GM18868 (cell line): ENCODE results near the gene HOXC10.

ENCODE experiments used
- ATAC-seq: cut with Tn5 transposase; IDR thresholded peaks from one replicate; pipeline ENCODE4 v1.9.1; 2021; ENCODE audit warnings: mild to moderate bottlenecking, moderate library complexity; ENCODE audit not compliant: unreplicated experiment

Gene HOXC10

DNA sequence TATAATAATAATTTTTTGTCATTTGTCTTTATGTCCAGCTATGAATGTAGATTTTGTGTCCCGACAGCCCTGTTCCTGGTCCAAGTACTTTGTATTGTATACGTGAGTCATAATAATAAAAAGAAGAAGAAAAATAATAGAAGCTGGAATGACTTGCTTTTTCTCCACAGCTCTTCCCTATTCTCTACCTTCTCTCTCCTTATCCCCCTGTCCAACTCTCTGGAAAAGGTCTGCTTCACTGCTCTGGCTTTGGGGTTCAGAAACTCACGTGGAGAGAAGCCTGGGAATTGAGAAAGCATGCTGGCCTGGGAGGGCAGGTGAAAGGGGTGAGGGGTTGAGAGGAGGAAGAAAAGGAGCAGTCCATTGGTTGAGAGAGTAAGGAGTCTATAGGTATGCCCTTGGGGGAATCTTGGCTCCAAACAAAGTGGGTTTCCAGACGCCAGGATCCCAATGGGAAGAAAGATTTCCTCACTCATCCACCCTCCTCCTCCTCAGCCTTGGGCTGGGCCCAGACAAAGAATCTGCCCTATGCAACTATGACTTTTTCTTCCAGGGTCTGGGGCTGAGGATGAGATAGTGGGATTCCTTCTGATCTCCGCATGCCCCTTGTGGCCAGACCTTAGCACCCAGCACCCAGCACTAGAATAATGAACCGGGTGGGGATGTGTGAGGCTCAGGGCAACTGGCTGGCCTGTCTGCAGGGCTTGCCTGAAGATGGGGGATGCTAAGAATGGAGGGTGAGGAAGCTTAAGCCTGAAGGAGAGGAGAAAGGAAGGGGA lies 27.9 kb downstream of the HOXC10 start:
- no peak for ATAC-seq

DNA sequence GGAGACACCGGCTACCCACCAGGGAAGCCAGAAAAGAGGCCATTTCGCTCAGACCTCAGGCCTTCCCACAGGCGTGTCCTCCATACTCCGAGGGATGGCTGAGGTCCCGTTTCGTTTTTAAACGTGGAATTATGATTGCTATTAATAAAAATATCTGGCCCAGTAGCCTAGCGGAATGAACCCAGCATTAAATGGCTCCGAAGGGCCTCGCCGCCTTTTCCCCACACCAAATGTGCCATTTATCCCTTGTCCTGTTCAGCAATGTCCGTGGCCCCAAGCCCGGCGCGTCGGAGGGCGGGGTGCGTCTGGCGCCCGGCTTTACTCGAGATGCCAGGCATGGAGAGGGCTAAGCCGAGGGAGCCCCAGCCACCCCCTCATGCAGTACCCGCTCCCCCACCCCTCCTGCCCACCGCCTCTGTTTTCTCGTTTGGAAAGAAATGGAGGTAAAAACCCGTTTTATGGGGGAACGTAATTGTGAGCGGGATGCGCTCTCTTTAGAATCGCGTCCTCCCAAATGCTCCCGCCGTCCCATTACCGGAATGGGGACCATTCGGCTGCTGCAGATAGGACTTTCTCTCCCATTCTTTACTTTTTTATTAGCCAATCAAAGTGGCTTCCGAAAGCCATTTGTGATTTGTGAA lies 29.6 kb downstream of the HOXC10 start:
- no peak for ATAC-seq

DNA sequence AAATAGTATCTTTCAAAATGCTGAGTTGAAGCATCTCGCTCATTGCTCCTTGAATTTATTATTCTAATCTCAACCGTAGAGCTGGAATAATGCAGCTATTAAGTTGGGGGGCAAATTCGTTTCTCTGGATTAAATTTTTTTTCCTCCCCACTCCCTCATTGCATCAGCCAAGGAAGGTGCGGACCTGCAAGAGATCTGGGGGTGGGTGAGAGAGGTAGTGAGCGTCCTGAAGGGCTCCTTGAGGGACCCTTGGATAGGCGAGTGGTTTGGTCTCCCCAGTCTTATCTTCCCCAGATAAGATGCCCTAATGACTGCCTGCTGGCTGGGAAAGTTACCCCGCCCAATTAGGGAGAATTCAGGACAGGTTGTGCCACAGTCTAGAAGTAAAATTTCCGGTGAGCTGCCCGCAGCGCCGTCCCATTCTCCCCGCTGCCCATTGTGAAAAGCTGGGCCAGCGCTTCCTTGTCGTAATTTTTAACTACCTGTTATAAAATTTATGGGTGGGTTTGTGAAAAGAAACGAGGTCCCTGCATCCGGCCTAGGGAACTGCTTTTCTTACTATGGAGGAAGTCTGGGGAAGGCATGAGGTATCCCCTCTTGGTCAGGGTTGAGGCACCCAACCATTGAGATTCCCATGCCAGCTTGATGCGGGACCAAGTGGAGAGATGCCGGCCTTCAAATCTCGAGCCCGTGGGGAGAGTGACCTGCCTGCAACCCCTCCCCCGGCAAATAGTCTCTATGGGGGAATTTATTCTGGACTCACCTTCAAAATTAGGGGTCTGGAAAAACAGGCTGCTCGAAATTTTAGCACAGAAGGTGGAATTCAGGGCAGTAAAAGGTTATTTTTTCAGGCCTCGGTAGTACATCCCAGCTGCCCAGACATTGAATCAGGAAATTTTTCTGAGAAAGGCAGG lies 30.3 kb downstream of the HOXC10 start:
- no peak for ATAC-seq

DNA sequence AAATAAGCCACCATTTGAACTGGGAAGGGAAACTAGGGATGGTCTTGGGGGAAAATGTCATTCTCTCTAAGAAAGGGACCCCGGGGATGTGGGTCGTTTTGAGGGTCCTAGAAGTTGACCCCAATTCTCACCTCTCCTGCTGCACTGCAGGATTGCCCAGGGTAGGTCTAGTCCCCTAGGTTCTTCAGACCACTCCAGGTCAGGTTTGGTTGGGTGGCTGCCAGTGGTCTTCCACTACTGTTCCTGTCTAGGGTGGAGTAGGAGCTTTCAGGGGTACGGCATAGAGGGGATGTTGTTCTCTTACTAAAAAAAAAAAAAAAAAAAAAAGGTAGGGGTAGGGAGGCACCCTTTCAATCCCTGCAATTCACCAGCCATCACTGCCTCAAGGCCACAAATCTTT lies 31.1 kb downstream of the HOXC10 start:
- no peak for ATAC-seq

DNA sequence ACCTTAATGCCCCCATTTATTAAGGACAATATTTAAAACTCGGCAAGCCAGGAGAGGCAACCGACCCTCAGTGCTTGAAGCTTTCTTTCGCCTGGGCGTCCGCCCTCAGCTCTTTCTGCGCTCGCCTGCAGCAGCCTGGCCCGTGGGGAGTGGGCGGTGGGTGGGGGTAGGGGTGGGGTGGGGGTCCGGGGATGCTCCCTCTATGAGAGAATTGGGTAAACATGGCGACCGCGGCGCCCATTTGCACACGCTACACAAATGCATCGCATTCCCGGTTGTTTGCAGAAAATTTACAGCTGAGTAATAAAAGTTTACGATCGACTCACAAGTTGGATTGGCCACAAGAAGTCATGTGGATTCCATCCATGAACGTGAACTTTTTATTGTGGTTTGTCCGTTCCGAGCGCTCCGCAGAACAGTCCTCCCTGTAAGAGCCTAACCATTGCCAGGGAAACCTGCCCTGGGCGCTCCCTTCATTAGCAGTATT lies 31.6 kb downstream of the HOXC10 start:
- ATAC-seq = no peak

DNA sequence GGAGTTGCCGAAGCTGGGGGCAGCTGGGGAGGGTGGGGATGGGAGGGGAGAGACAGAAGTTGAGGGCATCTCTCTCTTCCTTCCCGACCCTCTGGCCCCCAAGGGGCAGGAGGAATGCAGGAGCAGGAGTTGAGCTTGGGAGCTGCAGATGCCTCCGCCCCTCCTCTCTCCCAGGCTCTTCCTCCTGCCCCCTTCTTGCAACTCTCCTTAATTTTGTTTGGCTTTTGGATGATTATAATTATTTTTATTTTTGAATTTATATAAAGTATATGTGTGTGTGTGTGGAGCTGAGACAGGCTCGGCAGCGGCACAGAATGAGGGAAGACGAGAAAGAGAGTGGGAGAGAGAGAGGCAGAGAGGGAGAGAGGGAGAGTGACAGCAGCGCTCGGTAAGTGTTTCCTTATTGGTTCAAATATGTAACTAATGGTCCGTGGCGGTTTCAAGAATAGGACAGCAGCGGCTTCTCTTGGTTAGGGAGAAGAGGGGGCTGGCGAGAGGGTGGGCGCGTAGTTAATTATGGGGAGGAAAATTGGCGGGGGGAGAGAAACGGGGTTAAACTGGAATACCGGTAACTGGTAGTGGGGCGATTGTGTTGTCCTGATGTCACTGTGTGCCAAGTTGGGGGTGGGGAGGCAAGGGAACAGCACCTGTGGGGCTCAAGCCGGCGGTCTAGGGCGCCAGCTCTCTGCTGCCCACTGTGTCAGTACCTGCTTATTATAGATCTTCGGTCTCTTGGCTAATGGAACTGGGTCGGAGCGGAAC lies 32.3 kb downstream of the HOXC10 start:
- peak; percentile 26 for ATAC-seq

DNA sequence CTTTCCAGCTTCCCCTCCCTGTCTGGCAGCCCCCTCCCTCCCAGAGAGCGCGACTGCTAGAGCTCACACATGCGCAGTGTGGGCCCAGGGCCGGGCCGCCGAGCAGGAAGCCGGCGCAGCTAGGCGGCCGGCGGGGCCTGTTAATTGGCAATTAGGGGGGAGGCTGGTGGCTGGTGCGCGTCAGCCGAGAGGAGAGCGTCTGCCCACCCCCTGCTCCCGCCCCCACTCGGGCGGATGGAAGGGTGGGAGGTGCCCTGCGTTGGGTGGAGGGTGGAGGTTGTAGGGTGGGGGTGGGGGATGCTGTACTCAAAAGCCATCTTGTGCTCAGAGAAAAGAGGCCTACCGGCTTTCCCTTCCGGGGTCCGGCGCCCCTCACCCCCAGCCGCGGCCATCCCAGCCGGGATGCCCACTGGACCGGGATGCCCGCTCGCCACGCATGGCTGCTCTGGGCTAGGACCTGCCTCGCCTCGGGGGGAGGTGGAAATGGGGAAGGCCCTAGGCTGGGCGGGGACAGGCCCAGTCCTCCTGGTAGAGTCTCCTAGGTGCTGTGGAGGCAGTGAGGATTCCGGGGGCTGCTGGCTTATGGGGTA lies 33.0 kb downstream of the HOXC10 start:
- ATAC-seq = peak; percentile 79

DNA sequence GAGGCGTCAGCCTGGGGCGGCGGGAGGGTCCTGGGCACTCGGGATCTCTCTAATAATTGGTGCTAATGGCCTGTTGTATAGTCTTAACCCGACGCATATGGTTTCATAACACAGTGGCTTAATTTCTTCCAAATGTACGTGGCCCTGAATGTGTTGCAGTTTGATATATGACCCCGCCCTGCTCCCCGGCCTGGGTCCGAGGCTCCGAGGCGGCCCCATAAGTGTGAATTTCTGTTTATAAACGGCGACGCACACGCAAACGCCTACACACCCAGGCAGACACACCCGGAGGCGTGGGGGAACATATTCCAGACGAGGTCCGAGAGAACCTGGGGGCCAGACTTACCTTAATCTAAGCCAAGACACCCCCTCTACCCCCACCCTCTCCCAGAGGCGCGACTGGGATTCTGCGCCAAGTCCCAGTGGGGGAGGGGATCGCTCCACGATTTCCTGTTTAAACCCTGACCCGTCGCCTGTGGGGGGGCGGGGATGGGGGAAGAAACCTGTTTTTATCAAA lies 33.6 kb downstream of the HOXC10 start:
- no peak for ATAC-seq

DNA sequence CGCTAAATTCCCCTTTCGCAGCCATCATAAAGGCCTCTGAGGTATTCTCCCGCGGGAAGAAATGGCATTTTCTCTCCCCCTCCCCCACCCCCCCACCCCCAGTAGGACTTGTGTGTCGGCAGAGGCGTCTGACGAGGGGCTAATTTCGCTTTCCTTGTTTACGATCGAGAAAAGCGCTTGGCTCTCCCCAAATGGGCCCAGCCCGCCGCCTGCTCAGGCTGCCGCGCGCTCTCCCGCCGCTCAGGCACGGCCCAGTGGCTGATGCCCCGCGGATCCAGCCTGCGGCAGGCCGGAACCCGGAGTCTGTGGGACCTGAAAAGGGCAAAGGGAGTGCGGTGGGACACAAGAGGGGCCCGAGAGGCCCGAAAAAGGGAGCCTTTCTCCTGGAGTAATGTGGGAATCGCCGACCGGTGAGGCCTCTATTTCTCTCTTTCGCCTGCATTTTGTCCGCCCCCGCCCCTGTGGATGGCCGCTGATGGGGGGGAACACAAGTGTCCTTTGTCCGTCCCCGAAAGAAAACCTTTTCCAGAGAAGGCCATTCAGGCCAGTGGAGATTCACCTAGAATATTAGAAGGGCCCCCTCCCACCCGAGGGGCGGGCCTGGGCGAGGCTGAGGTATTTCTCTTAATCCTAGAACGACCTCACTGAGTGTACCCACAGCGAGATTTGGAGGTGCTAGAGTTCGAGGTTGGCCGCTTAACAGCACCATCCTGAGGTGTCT lies 34.3 kb downstream of the HOXC10 start:
- ATAC-seq = no peak

DNA sequence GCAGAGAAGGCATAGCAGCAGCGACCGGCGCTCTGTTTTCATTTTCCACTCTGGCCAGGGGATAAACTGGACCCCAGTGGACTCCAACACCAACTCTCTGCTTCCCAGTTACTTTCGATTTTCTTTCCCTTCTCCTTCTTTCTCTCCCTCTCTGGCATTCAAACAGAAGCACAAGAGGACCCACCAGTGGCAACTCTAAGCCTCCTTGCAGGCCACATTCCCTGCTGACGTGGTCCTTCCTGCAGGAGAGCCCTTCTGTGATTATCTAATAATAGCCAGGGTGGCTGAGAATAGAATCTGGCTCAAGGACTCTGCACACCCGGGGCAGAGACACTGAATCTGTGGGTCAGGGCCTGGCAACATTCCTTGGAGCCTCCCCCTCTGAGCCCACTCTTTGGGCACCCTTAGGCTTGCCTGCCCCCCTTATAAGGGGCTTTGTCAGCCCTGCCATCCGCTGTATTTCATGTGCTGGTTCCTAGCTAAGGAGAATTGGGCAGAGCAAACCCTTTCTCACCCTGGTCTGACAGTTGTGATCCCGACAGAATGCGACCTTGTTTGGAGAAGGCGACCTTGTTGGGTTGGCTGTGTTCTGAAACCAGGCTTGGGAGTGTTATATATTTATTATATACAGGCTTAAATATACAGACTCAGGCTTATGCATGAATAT lies 35.1 kb downstream of the HOXC10 start:
- no peak for ATAC-seq

DNA sequence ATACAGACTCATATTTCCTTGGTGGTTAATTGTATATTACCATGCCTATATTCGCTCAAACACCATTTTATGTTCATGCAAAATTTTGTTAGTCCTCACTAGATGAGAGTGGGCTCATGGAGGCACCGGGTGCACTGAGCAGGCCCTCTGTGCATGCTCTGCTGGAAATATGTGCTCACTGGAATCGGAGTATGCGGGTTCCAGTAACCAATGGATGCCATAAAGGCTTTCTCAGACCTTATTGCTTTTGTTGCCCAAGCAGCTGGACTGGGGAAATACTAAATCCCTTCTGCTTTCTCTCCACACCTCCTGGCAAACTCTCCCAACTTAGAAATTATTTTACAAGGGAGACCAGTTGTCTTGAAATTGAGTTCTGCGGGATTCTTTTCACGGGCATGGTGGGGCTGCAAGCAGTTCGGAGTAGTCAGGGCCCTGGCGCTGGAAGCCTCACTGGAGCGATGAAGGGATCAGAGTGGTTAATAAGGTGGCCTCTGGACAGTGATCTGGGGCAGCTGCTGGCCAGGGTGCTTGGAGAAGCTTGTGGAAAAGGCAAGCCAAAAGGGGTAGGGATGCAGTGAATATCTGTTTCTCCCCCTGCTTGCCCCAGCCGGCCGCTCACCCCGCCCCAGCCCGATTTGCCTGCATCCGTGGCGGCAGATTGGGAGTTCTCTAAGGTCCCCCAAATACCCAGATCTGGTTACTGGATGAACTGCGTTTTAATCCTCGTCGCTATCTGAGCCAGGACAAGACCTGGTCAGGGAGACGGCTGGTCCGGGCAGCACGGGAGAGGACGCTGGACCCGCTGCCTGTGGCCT lies 35.9 kb downstream of the HOXC10 start:
- no peak for ATAC-seq

DNA sequence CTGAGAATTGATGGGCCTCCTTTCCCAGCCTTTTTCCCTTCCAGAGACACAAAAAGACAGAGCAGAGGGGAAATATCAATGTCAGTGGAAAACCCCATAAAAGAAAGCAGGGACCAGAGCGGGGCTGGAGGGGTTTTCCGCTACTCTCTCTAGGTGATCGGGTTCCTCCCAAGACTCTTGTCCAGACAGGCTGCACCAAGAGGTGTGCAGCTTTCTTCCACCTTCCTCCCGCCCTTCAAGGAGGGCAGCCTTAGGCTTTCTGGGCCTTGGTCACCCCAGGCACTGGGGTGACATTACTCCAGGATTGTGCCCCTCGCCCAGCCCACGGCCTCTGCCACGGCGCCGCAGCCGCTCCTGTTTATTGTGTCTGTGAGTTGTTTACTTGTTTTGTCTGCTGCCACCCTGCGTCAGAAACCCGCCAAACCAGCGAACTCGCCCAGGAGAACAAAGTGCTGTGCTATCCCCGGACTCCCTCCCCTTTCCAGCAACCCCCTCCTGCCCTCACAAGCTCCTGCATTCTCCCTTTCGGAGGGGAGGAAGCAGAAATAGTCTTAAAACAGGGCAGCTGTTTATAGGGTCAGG lies 36.6 kb downstream of the HOXC10 start:
- peak; percentile 25 for ATAC-seq

DNA sequence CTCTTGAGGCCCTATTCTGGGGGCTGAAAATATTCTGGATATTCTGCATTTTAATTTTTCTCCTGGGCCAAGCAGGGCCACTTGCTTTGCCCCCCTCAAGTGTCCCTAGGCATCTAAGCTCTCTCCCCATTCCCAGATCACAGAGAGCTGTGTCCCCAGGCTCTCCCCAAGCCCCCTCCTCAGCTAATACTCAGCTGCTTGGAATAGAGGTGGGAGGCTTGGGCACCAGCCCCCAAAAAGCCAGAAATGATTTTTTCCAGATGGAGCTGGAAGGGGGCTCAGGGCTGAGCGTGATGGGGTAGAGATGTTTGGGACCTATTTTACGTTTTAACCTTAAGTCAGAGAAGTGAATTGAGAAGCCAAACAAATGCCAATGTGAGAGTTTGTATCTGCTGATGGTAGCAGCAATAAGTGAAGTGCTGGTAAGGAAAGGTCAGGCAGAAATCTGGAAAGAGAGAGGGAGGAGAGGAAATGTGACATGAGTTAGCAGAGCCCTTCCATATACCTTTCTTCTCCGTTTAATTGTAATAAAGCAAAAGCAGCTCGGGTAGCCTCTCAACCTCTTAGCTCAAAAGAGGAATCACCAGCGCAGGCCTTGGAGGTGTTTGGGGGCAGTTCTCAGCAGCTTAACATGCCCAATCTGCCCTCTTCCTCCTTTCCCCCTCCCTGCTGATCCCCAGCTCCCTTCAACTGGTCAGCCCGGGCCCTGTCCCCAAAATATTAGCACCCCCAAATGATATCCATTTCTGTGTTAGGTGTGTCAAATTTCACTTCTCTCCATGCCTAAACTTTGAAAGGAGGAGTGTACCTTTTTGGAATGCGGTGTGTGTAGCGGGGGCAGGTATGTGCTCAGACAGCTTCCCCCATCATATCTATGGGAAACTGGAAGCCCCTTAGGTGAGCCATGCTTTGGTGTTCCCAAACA lies 38.3 kb downstream of the HOXC10 start:
- ATAC-seq = no peak

DNA sequence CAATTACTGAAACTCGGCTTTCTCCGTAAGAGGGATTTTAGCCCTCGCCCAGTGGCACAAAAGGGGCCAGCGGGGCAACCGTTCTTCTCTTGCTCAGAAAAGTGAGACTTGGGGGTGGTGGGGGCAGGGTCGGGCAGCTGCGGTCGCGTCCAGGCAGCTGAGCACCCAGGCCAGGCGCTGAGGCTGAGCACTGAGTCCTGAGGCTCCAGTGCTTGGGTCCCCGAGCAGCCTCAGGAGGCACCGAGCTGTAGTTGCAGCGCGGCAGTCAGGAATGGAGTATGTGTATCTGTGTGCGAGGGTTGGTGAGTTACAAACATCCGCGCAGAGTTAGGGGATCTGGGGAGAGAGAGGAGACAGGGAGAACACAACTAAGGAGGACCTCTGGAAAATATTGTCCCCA lies 39.2 kb downstream of the HOXC10 start:
- no peak for ATAC-seq

DNA sequence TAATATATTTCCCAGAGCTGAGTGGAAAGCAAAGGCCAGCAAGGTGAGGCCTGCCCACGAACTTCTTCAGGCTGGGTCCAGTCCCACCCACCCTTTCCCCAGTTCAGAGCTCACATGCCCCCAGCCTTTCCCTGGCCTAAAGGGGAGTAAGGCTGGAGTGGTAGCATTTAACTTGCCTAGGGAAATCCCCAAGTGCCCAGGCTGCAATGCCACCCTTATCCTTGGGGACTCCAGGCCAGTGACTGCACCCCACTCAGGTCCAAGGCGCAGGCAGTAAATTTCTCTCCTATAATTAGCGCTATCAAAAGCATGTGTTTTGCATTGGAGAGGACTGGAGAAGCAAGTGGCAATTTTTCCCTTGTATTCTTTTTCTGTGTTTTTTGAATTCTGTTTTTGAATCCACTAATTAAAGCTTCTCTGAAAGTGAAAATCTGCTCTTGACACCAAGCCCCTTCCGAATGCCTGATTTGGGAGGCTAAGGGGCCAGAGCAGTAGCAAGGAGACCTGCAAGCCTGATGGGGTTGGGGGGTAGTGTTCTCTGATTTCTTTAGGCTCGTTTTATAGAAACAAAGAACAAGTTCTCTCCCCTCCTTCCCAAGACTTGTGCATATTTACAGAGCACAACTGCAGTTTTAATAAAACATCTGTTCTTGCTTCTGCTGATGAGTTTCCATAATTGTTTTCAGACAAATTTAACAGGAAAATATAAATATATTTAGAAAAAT lies 39.8 kb downstream of the HOXC10 start:
- no peak for ATAC-seq
